ENCODE results near the gene TRIP4.
A peak's percentile ranks its signal among the peaks of the same experiment; 100 is the strongest.
"Not testable (repeated sequence)": the region's sequence is repeated elsewhere in the genome, so short reads cannot be mapped to it uniquely, and the experiment has no call there.

TRIP4 gene

DNA sequence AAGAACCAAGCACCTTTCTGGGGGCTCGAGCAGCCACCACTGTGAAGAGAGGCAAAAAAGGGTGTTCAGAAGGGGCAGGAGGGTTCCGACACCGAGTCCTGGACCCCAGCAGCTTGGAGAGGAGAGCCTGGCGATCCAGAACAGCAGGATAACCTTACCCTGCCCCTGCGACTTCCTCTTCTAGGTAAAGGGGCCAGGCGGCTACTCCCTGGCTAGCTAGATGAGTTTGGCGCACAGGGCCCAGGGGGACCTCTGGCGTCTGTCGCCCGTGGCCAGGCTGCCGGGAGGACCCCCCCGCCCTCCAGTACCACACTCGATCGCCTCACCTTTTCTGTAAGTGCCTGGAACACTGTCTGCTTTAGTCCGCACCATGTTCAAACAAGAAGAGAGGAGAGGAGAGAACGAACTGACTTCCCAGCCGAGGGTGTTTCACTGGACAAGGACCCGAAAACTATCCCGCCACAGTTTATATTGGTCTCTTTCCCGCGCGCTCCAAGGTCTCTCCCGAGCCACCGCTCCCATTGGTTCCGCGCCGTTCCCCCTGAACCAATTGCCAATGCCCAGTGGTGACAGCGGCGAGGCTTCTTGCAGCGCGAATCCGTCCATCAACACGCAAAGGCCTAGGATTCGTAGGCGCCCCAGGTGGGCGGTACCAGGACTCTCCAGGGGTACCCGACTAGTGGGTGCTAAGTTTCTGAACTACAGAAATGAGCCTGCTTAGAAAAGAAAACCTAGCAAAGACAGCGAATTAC lies 6.5 kb upstream of the TRIP4 start, which contains the start of gene PCLAF:
Gene PCLAF (minus strand): TSS at position 442 of the 752 bp plus-strand sequence. CDS start 70 bp downstream, at position 372.
- DNase-seq: peak; percentile 95

DNA sequence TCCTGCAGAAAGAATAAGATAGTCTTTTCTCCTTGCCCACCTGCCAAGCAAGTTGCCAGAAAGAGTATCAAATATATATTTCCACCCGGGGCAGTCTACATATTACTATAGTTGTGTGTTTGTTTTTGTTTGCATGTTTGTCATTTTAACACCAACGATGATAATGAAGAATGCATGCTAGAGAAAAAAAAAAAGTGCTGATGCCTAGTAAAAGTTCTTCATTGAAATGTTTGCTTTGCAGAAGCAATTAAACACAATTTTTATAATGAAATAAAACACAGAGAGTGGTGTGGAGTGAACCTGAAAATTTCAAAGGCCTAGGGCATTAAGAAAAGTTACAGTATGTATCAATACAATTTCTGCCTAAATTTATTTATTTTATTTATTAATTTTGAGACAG lies 3.9 kb upstream of the TRIP4 start:
- no peak for DNase-seq

DNA sequence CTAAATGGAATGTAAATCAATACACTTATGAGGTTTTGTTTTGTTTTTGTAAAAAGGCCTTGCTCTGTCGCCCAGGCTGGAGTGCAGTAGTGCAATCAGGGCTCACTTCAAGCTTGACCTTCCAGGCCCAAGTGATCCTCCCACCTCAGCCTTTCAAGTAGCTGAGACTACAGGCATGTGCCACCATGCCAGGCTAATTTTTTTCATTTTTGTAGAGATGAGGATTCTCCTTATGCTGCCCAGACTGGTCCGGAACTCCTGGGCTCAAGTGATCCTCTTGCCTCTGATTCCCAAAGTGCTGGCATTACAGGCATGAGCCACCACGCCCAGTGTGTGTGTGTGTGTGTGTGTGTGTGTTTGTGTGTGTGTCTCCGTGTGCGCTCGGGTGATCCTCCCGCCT lies 1.3 kb upstream of the TRIP4 start:
- no peak for DNase-seq

DNA sequence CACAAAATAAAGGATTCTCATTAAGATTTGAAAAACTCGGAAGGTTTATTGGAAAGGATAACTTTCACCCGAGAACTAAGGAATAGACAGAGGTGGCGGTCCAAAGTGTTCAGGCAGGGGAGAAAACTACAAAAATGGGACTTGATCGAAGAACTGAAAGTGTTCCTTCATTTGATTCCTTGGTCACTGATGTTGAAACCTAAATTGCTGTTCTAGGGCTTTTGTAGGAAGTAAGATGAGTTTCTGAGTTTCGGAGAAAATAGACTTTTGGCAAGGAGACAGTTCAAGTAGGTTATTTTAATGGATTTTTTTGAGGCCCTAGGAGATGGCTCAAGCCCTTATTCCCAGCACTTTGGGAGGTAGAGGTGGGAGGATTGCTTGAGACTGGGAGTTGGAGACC lies 1.4 kb downstream of the TRIP4 start:
- no peak for DNase-seq

DNA sequence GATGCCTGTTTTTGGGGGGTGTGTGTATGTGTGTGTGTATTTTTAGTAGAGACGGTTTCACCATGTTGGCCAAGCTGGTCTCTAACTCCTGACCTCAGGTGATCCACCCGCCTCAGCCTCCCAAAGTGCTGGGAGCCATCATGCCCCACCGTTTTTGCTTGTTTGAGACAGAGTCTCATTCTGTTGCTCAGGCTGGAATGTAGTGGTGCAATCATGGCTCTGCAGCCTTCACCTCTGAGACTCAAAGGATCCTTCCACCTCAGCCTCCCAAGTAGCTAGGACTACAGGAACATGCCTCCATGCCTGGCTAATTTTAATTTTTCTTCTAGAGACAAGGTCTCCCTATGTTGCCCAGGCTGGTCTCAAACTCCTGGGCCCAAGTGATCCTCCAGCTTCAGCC lies 4.8 kb downstream of the TRIP4 start:
- not testable (repeated sequence) for DNase-seq

DNA sequence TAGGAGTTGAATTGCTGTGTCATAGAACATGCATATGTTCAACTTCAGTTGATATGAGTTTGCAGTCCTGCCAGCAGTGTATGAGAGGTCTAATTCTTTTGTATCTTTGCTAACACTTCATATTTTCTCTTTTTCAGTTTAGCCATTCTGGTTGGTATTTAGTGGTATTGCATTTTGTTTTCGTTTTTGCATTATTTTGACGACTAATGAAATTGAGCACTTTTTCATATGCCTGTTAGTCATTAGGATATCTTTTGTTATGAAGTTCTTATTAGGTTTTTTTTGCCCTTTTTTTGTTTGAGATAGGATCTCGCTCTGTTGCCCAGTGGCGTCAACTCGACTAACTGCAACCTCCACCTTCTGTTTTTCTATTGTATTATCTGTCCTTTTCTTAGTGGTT lies 9.2 kb downstream of the TRIP4 start:
- no peak for DNase-seq

DNA sequence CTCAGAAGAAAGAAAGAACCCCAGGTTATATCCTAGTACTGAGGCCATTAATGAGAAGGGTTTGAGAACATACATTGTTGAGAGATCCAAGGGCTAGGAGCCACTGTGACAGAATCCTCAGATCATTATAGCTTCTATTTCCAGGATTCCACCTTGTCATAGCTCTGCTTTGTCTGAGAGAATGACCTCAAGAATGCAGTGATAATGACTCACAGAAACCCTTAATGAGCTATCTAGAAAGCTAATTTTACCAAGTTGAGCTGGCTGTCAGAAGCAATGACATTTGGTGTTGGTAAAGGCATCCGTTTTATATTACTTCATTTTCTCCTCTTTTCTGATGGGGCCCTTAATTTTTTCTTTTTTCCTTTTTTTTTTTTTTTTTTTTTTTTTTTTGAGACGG lies 10.9 kb downstream of the TRIP4 start:
- DNase-seq: no peak

DNA sequence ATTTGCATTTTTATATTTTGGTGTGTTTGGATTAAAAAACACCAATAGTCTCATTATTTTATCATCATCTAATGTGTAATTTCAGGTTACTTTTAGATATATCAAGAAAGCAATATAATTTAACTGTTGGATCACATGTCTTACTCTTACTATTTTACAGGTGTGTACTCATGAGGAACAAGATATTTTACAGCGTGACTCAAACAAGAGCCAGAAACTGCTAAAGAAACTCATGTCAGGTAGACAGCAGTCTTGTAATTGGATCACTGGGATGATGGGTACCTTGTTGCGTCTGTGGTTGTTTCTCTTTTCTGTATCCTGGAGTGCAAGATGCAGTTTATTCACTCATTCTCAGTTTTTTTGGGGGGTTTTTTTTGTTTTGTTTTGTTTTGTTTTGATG lies 12.9 kb downstream of the TRIP4 start:
- DNase-seq: no peak

DNA sequence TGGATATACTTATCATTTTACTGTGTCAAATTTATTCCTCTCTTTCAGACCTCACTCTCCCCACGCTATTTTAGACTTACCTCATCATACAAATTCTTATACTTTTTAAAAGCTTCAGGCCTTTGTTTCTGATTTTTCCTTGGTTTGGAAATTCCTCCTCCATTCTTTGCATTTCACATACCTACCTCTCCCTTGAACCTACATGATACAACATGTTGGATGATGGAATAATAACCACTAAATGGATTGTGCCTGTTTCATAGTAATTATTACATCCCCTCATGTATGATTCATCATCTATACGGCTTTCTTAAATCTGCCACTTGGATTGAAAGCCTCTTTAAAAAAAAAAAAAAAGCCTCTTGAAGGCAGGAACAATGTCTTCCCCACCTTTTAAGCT lies 24.6 kb downstream of the TRIP4 start:
- no peak for DNase-seq

DNA sequence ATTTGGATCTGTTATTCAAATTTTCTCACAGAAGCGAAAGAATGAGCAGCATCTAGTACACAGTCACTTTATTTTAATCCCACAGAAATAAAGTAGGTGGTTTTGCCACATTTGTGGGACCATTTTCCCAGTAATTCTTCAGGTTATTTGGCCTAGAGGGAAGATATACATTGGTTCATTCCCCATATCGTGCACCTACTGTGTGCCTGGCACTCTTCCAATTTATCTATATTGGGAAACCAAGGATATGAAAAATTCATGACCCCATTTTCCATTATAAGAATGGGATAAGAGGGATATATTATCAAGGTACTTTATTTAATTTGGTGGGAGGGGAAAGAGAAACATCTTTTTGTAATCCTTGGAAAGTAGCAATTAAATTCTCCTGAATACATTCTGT lies 35.1 kb downstream of the TRIP4 start:
- DNase-seq: no peak

DNA sequence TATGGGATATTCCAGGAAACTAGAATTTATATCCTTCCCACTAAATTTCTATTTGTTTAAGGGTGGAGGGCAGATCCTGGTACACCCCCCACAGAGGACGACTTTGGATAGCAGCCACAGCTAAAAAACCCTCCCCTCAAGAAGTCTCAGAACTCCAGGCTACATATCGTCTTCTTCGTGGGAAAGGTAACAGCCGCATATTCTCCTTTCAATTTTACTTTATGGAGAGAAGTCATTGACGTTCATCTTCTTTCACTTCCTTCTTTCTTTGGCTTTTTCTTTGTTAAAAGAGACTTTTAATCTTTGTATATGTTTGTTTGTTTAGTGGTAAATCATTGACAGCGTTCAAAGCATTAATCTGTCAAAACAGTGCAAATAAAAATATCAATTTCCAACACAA lies 36.3 kb downstream of the TRIP4 start:
- DNase-seq: no peak

DNA sequence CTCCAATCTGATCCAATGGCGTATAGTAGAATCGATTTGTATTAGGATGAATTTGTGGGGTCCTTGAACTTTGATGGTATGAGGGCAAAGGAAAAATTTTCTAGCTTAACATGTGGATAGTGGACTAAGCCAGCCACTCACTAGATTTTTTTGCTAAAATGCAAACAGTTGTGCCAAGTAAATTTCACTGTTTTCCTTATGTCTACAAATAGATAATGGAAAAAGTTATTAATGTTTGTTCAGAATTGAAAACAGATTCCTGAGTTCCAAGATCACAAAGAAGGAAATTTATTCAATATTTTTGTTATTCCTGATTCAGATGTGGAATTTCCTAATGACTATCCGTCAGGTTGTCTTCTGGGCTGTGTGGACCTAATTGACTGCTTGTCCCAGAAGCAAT lies 37.6 kb downstream of the TRIP4 start:
- no peak for DNase-seq

DNA sequence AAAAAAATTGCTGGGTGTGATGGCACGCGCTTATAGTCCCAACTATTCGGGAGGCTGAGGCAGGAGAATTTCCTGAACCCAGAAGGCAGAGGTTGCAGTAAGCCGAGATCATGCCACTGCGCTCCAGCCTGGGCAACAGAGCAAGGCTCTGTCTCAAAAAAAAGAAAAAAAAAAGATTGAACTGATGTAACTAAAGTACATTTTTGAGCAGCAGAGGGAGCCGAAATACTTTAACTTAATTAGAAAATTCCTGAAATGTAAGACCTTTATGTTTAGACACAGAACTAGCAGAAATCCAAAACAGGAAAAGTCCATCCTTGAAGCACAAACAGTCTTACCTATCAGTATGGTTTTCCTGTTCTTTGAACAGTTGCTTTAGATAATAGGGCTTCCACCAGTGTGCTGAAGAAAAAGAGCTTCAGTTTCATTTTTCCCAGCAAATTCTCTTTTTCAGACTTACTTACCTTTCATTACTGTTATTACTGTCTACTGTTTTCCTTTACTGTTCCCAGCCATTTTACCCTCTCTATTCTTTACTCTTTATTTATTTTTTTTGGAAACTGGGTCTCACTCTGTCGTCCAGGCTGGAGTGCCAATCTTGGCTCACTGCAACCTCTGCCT lies 39.3 kb downstream of the TRIP4 start:
- no peak for DNase-seq

DNA sequence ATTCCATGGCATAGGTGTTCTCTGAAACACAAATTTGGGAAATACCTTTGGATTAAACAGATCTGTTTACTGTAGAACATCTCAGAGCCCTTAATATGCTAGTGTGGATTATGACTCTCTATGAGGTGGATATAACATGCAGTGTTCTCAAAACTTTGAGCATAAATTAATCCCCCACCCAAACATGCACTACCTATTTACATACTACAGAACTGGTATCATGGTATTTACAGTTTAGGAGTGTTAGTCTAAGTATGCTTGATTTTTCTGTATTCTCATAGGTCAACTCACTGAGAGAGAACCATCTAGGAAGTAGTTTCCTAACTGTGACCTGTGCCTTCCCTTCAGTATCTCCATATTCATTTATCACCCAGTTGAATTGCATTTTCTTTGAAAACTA lies 41.8 kb downstream of the TRIP4 start:
- no peak for DNase-seq

DNA sequence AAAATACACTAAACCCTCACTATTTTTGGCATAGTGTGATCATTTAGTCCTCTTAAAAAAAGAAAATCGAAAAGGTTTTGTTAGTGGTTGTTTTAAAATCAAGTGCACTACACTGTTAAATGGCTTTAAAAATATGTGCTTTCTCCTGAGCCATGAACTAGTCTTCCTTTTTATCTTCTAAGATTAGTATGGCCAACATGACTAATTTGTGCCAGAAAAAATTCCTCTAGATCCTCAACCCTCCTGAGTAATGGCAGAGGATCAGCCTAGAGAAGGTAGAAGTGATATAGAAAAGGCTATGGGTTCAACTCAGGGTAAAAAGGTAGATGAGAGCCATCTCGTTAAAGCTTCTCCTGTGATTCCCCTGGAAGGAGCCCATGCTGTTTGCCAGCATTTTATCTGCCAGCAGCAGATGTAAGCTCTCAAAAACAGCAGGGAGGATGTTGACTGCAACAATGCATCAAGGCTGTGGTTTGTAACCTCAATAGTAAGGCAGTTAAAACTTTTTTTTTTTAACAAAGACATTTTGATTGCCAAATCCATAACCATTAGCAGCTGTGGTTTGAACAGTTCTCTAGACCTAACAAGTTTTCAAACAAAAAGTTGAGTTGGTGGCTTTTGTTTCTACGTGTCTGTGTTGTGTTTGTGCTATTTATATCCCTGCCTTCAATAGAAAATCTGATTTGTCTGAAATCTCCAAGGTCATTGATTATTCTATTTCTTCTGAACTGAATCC lies 42.5 kb downstream of the TRIP4 start:
- DNase-seq: no peak

DNA sequence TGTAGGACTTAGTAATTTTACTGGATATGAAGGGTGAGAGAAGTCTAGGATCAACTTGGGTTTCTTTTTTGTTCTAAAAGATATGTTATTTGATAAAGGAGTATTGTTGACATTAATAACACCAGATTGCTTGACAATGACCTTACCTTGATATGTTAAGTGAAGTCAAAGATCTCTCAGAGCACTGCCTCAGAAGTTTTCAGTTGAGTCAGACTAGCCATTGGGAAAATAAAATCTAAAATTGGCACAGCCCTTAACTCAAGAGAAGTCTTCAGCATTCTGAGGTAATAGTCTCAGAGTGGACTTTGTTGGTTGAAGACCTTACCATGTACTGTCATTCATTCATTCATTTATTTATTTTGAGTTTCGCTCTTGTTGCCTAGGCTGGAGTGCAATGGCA lies 50.3 kb downstream of the TRIP4 start:
- DNase-seq: no peak

DNA sequence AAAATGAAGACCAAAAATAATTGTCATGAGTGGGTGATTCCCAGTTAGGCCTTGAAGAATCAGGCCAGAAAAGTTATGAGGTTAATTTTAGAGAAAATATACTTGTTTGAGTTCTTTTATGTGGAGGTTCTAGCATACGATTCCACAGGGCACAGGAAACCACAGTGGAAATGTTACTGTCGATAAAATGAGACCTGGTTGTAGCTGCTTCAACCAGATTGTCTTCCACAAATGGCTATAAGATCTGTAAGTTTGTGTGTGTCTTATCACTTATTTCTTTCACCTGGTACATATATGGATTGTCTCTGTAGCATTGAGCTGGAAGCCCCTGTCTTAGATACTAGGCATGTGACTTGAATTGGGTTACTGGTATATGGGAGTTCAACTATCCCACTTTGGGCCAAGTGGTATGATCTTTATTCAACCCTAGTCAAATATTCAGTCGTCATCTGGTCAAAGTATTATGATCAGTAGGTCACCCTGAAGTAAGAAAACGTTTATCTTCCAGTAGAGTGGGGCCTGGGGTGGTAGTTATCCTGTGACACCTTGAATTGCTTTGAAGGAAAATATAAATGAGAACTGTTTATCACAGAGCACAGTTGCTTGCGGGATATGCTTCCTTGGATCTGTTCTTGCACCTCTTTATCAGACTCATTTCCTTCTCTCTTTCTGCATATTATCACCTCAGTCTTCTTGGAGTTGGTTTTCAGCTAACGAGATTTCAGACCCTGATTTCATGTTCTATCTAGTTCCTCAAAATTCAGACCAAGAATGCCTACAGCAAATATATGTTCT lies 51.2 kb downstream of the TRIP4 start:
- no peak for DNase-seq

DNA sequence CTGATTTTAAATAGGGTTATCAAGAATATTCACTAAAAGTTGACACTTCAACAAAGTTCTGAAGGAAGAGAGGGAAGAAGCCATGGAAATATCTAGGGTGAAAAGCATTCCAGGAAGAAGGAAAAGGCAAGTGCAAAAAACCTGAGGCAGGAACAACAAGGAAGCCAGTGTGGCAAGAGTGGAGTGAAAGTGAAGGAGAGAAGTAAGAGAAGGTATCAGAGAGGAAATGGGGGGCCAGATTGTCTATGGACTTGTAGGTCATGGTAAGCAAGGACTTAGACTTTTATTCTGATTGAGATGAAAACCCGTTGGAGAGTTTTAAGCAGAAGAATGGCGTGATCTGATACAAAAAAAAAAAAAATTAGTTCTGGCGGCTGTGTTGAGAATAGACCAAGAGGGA lies 54.2 kb downstream of the TRIP4 start:
- no peak for DNase-seq

DNA sequence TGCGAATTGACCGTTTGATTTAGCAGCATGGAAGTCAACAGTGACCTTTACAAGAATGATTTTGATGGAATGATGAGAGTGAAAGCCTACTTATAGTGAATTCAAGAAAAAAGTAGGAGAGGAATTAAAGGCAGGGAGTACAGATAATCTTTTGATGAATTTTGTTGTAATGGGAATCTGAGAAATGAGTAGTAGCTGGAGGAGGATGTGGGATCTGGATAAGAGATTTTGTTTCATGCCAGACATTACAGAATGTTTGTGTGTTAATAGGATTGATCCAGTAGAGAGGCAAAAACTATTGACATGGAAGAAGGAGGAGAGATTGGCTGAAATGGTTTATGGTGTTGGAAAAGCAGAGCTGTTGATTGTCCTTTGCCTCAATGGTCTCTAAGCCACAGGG lies 55.4 kb downstream of the TRIP4 start:
- DNase-seq: no peak

DNA sequence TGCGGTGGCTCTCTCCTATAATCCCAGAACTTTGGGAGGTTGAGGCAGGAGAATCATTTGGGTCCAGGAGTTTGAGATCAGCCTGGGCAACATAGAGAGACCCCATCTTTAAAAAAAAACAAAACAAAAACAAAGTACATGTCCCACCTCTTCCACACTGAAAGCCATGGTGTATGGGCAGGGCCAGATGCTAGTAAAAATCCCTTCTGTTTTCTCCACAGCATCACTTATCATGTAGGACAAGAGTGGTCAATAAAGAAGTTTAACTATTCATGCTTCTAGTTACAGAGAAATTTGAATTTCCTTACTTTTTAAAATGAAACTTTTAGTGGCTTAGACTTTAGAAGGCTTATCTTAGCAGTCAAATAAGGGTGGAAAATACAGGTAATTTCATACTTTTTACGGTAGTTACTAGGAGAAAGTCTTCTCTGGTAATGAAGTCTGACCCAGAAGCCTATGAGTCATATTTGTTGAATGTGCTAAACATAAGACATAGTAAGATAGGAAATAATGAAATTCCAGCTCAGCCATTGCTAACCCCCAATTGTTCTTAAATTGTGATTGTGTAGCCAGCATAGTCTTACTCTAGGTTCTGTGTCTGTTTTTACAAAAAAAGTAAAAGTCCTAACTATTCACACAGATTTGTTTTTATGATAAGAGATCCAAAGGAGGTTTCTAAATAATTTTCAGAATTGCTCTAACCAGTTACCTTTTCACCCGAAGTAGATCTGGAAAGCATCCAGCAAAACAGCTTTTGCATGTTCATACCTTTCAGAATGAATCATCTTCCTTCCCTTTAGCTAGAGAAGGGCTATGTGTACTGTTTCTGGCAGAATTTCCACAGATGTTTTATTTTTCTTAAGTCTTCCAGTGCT lies 56.3 kb downstream of the TRIP4 start:
- no peak for DNase-seq

DNA sequence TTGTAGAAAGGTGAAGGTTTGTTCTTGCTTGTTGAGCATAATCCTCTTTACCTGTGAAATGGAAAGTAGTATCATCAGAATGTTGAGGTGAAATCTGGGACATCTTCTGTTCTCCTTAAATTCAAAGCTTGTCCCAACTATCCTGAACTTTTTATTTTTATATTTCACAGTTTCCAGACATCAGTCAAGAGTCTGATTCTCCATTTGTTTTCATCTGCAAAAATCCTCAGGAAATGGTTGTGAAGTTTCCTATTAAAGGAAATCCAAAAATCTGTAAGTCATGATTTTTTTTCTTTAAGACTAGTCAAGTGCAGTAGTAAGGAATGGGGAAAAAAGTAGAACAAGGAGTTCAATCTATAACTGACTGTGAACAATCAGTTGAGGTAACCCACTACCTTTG lies 57.2 kb downstream of the TRIP4 start:
- DNase-seq: no peak
